Cardiac fibroblast (primary cell): ENCODE data around the gene SCP2.

Experiments used
- DNase-seq, 2 donors: peaks; one replicate each; pipeline versions ENCODE4 v3.0.0 to v3.0.0-alpha.2; 2010; ENCODE audit warnings: low read depth in 2 of 2
- H3K4me3 ChIP-seq, 2 donors: replicated peaks in 1 of 2; 1 replicate in 1 of 2; 2 replicates in 1 of 2; pipeline ENCODE4 v1.5.1; 2011; ENCODE audit warnings: low read depth in 2 of 2, low read length in 2 of 2, mild to moderate bottlenecking in 2 of 2, moderate library complexity in 1 of 2
- TF ChIP-seq, protein P1 (sequence below): IDR thresholded peaks from one replicate; pipeline ENCODE4 v1.5.1; 2011; ENCODE audit warnings: low read depth, mild to moderate bottlenecking, low read length, inconsistent platforms

Gene SCP2

DNA sequence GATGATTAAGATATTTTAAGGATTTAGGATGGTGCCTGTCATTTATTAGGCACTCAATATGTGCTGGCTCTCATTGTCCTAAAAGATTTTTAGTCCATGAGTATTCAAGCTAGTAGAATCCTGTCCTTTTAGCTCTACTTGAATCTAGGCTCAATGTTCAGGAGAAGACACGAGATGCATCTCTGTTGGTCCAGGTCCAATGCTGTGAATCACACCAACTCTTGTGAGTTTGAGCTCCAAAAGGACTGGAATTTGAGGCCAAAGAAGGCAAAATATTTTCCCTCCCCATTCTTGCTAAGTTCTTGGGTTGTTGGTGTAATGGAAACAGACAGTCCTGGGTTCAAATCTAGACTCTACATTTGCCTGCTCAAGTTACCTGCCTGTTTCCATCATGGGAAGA is 133.5 kb downstream of the SCP2 start:
- TF ChIP-seq, protein P1, sequence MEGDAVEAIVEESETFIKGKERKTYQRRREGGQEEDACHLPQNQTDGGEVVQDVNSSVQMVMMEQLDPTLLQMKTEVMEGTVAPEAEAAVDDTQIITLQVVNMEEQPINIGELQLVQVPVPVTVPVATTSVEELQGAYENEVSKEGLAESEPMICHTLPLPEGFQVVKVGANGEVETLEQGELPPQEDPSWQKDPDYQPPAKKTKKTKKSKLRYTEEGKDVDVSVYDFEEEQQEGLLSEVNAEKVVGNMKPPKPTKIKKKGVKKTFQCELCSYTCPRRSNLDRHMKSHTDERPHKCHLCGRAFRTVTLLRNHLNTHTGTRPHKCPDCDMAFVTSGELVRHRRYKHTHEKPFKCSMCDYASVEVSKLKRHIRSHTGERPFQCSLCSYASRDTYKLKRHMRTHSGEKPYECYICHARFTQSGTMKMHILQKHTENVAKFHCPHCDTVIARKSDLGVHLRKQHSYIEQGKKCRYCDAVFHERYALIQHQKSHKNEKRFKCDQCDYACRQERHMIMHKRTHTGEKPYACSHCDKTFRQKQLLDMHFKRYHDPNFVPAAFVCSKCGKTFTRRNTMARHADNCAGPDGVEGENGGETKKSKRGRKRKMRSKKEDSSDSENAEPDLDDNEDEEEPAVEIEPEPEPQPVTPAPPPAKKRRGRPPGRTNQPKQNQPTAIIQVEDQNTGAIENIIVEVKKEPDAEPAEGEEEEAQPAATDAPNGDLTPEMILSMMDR: no peak
- DNase-seq: peak; percentile 69 to 74
- H3K4me3 ChIP-seq: no peak overlapping the region

- peak in 1 of 2 donors; percentile 70 for DNase-seq
- peak overlapping the region; percentile 59 to 78 for H3K4me3 ChIP-seq
- TF ChIP-seq, protein P1: no peak
These were observed 134.2 kb downstream of the SCP2 start for GRCh38 chr1:53061123-53061858.

DNA sequence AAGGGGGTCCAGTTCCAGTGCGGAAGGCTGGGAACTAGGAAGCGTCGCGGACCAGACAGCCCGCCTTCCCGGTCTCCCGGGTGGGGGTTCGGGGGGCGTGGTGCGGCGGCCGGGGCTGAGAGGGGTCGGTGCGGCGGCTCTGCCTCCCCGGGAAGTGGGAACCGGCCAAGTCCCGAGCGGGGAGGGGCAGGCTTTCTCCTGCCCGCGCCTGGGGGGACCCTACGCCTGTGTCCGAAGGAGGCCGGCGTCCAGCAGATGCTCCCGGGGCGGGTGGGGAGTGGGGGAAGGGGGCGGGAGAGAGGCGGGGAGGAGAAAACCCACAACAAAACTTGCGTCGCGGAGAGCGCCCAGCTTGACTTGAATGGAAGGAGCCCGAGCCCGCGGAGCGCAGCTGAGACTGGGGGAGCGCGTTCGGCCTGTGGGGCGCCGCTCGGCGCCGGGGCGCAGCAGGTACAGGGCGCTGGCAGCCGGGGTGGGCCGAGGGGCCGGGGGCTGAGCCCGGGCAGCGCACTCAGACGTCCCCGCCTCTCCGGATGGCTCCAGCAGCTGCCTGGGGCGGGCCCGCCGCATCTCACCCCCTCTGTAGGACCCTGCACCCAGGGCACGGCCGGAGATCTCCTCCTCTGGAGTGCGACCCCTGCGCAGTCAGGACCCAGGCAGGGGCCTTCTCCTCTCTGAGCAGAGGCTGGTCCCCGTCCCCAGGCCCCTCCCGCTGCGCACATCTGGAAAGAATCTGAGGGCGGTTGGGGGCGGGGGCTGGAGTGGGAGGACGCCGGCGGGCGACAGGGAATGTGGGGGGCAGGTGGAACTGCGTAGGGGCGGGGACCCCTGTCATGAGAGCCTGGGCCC is 135.0 kb downstream of the SCP2 start, which contains the start of gene PODN:
TSS of gene PODN (plus strand) at position 355 of the 849 bp plus-strand sequence. CDS start 7,643 bp downstream, outside the sequence.
- TF ChIP-seq, protein P1: no peak
- H3K4me3 ChIP-seq: peak within 1 kb of the TSS; percentile 59 to 78
- DNase-seq: peak; percentile 29 to 58

DNA sequence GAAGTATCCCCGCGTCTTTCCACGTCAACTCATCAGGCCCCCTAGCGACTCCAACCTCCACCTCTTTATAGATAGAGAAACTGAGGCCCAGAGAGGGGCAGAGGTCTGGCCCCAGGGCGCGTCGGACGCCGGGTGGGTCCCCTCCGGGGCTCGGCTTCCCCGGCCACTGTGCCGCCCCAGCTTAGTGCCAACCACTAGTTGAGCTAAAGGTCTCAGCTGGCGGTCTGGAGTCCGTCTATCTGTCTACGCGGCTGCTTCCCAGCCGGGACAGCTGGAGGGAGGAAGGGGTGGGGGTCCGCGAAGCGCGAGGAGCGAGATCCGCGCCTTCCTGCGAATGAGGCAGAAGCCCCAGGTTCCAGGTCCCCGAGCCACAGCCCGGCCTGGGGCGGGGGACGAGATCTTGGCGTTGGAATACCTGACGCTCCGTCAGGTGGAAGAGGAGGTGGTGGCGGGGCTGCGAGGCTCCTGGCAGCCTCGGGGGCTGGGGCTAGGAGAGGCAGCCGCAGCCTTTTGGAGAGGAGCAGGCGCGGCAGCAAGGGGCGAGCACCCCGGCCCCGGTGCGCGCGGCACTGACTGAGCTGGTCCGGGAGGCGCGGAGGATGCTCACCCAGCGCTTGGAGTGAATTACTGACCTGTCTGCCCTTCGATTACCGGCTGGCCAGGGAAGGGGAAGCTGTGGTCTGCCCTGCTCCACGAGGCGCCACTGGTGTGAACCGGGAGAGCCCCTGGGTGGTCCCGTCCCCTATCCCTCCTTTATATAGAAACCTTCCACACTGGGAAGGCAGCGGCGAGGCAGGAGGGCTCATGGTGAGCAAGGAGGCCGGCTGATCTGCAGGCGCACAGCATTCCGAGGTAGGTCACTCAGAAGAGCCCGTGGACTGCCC is 135.9 kb downstream of the SCP2 start:
- TF ChIP-seq, protein P1: no peak
- peak overlapping the region; percentile 59 to 78 for H3K4me3 ChIP-seq
- DNase-seq: no peak

DNA sequence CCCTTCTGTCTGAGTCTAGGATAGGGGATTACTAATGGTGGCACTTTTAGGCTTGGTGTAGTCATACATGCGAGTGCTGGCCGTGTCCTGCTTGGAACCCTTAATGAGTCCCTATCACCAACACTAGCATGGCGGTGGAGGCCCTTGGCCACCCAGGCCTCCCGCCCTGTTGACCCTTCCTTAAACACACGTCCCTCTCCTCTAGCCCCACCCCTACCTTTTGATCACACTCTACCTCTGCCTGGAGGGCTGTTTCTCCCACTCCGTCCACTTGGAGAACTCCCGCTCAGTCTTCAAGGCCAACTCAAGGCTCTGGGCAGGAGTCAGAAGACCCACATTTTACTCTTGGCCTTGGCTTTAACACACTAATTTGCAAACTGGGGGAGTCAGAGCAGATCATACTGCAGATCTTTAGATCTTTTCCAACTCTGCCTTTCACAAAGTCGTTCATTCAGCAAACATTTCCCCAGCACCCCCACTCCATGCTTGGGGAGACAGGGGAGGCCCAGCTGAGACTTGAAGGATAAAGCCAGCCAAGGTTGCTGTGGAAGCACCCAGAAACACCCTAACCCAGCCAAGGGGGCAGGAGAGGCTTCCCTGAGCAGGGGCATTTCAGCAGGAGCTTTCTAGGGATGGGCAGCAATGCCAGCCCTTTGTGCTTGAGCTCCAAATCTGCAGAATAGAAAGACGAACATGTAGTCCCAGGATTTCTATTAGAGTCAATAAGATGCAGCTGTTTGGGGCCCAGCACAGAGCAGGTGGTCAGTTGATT is 136.9 kb downstream of the SCP2 start:
- no peak for DNase-seq
- no peak overlapping the region for H3K4me3 ChIP-seq
- TF ChIP-seq, protein P1: no peak
